ENCODE data around the gene KCTD8.

Gene KCTD8

GRCh38 chr4:44160776-44161367 lies 287.7 kb downstream of the KCTD8 start:
- ATAC-seq: no peak
- no peak for TF ChIP-seq ARNTL (CRISPR knock-in tag; IDR thresholded peaks at IDR 0.05; ENCODE audit: borderline replicate concordance, low read depth)
- TF ChIP-seq BACH2 (CRISPR knock-in tag; IDR thresholded peaks at IDR 0.05; ENCODE audit: borderline replicate concordance): no peak
- no peak for TF ChIP-seq ZNF565 (CRISPR knock-in tag; conservative IDR thresholded peaks at IDR 0.05; ENCODE audit: low read depth)
- no peak for TF ChIP-seq PPARA (CRISPR knock-in tag; IDR thresholded peaks at IDR 0.05; ENCODE audit: borderline replicate concordance)
- TF ChIP-seq ISL1 (CRISPR knock-in tag; IDR thresholded peaks at IDR 0.05): no peak
- TF ChIP-seq TSHZ2 (CRISPR knock-in tag; IDR thresholded peaks at IDR 0.05): no peak
- no peak for TF ChIP-seq CSRNP3 (CRISPR knock-in tag; IDR thresholded peaks at IDR 0.05)

GRCh38 chr4:44159991-44160390 lies 288.6 kb downstream of the KCTD8 start:
- TF ChIP-seq TCF4 (CRISPR knock-in tag; IDR thresholded peaks at IDR 0.05; ENCODE audit: borderline replicate concordance) (no peak), ESRRG (CRISPR knock-in tag; IDR thresholded peaks at IDR 0.05) (no peak), ISL1 (CRISPR knock-in tag; IDR thresholded peaks at IDR 0.05) (no peak), ZC3H10 (CRISPR knock-in tag; IDR thresholded peaks at IDR 0.05) (no peak), PATZ1 (CRISPR knock-in tag; IDR thresholded peaks at IDR 0.05; ENCODE audit: borderline replicate concordance) (no peak), ARNTL (CRISPR knock-in tag; IDR thresholded peaks at IDR 0.05; ENCODE audit: borderline replicate concordance, low read depth) (no peak), ZNF565 (CRISPR knock-in tag; conservative IDR thresholded peaks at IDR 0.05; ENCODE audit: low read depth) (no peak), OSR1 (CRISPR knock-in tag; IDR thresholded peaks at IDR 0.05) (no peak), PPARA (CRISPR knock-in tag; IDR thresholded peaks at IDR 0.05; ENCODE audit: borderline replicate concordance) (no peak), ZFP3 (CRISPR knock-in tag; IDR thresholded peaks at IDR 0.05) (no peak), CSRNP3 (CRISPR knock-in tag; IDR thresholded peaks at IDR 0.05) (no peak), TSHZ2 (CRISPR knock-in tag; IDR thresholded peaks at IDR 0.05) (no peak), POU6F1 (CRISPR knock-in tag; IDR thresholded peaks at IDR 0.05; ENCODE audit: borderline replicate concordance, low read depth) (no peak), BACH2 (CRISPR knock-in tag; IDR thresholded peaks at IDR 0.05; ENCODE audit: borderline replicate concordance) (no peak)
- no peak for ATAC-seq
